GM12878 (cell line): ENCODE measurements around the gene ARMC9. TPM values are rescaled to one million over a fixed set of nuclear protein-coding genes. Genes with fewer than 3 reads are reported as not detected.

Source experiments
- ATAC-seq: fragments of 200-7000 bp; cut with Tn5 transposase; 3 replicates; pipeline ENCODE4 v1.9.1; 2020; ENCODE audit warnings: mild to moderate bottlenecking, moderate library complexity
- BruUV-seq: library from RNA; stranded (reverse); fragments of 400-500 nt; replicated peaks from 2 replicates; lab custom pipeline; 2021; lab: Mats Ljungman, UMichigan
- CTCF ChIA-PET: fragments of 300-600 bp; sonication (Branson Sonifier 250); formaldehyde crosslinking; extraction: SDS; loops from one replicate; lab custom pipeline; 2021; ENCODE audit warnings: inconsistent platforms; lab: Yijun Ruan, JAX
- POLR2A ChIA-PET: fragments of 350-600 bp; formaldehyde crosslinking; extraction: SDS; loops from one replicate; lab custom pipeline; 2021; ENCODE audit warnings: inconsistent platforms; lab: Charles Lee
- RAD21 ChIA-PET: fragments of 300-600 bp; sonication (Branson Sonifier 250); formaldehyde crosslinking; loops from one replicate; lab custom pipeline; 2023; ENCODE audit warnings: antibody characterized with exemption; ENCODE audit not compliant: unreplicated experiment; lab: Charles Lee
- SMC1A ChIA-PET: fragments of 300-600 bp; sonication (Branson Sonifier 250); formaldehyde crosslinking; loops from one replicate; lab custom pipeline; 2023; ENCODE audit not compliant: unreplicated experiment, uncharacterized antibody; lab: Charles Lee
- DNase-seq: peaks from one replicate; pipeline ENCODE4 v3.0.0-alpha.2; 2011; ENCODE audit warnings: low read depth, low spot score
- FAIRE-seq: peaks from 3 replicates; lab custom pipeline; 2011; peaks lifted over from hg19 to GRCh38; lab: Jason Lieb, UNC
- H2AFZ ChIP-seq: 2 replicates; pipeline ENCODE4 v1.6.0; 2011; ENCODE audit warnings: low read depth, low read length, control low read depth; ENCODE audit not compliant: control insufficient read depth
- H3K27ac ChIP-seq: 2 replicates; pipeline ENCODE4 v1.5.1; 2011; ENCODE audit warnings: control low read depth; ENCODE audit not compliant: control insufficient read depth, insufficient read depth
- H3K27me3 ChIP-seq, 2 experiments: replicated peaks in 1 of 2; 2 replicates each; pipeline versions ENCODE4 v1.6.0 to v1.6.1; 2011; ENCODE audit warnings: low read length in 1 of 2; ENCODE audit not compliant: control insufficient read depth in 2 of 2, insufficient read depth in 2 of 2
- H3K36me3 ChIP-seq, 2 experiments: 2 replicates each; pipeline ENCODE4 v1.5.1; 2011; ENCODE audit warnings: low read length in 1 of 2; ENCODE audit not compliant: control insufficient read depth in 2 of 2, insufficient read depth in 2 of 2
- H3K4me1 ChIP-seq: 2 replicates; pipeline ENCODE4 v1.6.1; 2011; ENCODE audit warnings: mild to moderate bottlenecking, low read length, moderate library complexity, mixed read lengths; ENCODE audit not compliant: control insufficient read depth, insufficient read depth
- H3K4me2 ChIP-seq: 2 replicates; pipeline ENCODE4 v1.6.0; 2011; ENCODE audit warnings: control low read depth; ENCODE audit not compliant: control insufficient read depth, insufficient read depth
- H3K4me3 ChIP-seq: fragments of 200-600 bp; sonication (generic); 2 replicates; pipeline ENCODE4 v1.5.1; 2016
- H3K79me2 ChIP-seq: 2 replicates; pipeline ENCODE4 v1.6.0; 2011; ENCODE audit warnings: low read length; ENCODE audit not compliant: control insufficient read depth, insufficient read depth
- H3K9ac ChIP-seq: 2 replicates; pipeline ENCODE4 v1.8.0; 2011; ENCODE audit warnings: low read length, control low read depth, mixed read lengths; ENCODE audit not compliant: control insufficient read depth, insufficient read depth
- H3K9me3 ChIP-seq: replicated peaks from 3 replicates; pipeline ENCODE4 v1.5.1; 2011; ENCODE audit warnings: mild to moderate bottlenecking, low read length; ENCODE audit not compliant: control insufficient read depth, insufficient read depth
- H4K20me1 ChIP-seq: 2 replicates; pipeline ENCODE4 v1.6.0; 2011; ENCODE audit not compliant: control insufficient read depth, insufficient read depth
- BRCA1 ChIP-seq: IDR thresholded peaks from 2 replicates; pipeline ENCODE4 v1.6.1; 2011; ENCODE audit warnings: low read depth, low read length, improper control_type of control experiment
- EGR1 ChIP-seq, 2 experiments: IDR thresholded peaks; 1 replicate in 1 of 2; 2 replicates in 1 of 2; pipeline ENCODE4 v1.6.1; 2011 to 2012; ENCODE audit warnings: low read depth in 2 of 2, low read length in 2 of 2, borderline replicate concordance in 1 of 2, mild to moderate bottlenecking in 1 of 2, moderate library complexity in 1 of 2
- ESRRA ChIP-seq: IDR thresholded peaks from 2 replicates; pipeline ENCODE4 v1.6.1; 2012; ENCODE audit warnings: mild to moderate bottlenecking, low read length, improper control_type of control experiment
- ETV6 ChIP-seq, 2 experiments: fragments of 450-650 bp in 1 of 2; IDR thresholded peaks in 1 of 2; conservative IDR thresholded peaks in 1 of 2; 2 replicates each; pipeline ENCODE4 v1.6.1; 2014; ENCODE audit warnings: antibody characterized with exemption in 1 of 2, borderline replicate concordance in 1 of 2, low read depth in 1 of 2, mild to moderate bottlenecking in 1 of 2, moderate library complexity in 1 of 2
- JUND ChIP-seq: IDR thresholded peaks from 2 replicates; pipeline ENCODE4 v1.6.1; 2012; ENCODE audit warnings: low read depth, mild to moderate bottlenecking, low read length, improper control_type of control experiment, moderate library complexity
- KDM1A ChIP-seq: fragments of 200-600 bp; sonication (generic); IDR thresholded peaks from 2 replicates; pipeline ENCODE4 v1.6.1; 2016; ENCODE audit warnings: borderline replicate concordance
- NR2C1 ChIP-seq: fragments of 450-650 bp; IDR thresholded peaks from 2 replicates; pipeline ENCODE4 v1.6.1; 2017; ENCODE audit warnings: antibody characterized with exemption, mild to moderate bottlenecking, moderate library complexity
- PML ChIP-seq: IDR thresholded peaks from 2 replicates; pipeline ENCODE4 v1.6.1; 2012; ENCODE audit warnings: low read length, inconsistent platforms
- POLR2A ChIP-seq: IDR thresholded peaks from 2 replicates; pipeline ENCODE4 v1.6.1; 2011; ENCODE audit warnings: low read depth, mild to moderate bottlenecking, low read length
- SIX5 ChIP-seq: IDR thresholded peaks from 2 replicates; pipeline ENCODE4 v1.6.1; 2011; ENCODE audit warnings: mild to moderate bottlenecking, low read depth, low read length, moderate library complexity; ENCODE audit not compliant: severe bottlenecking
- SMAD5 ChIP-seq: IDR thresholded peaks from 2 replicates; pipeline ENCODE4 v1.6.1; 2016; ENCODE audit warnings: antibody characterized with exemption, low read depth
- SP1 ChIP-seq: IDR thresholded peaks from one replicate; pipeline ENCODE4 v1.6.1; 2011; ENCODE audit warnings: low read depth, low read length
- SUZ12 ChIP-seq: fragments of 200-600 bp; sonication (generic); IDR thresholded peaks from one replicate; pipeline ENCODE4 v1.6.1; 2018; ENCODE audit warnings: antibody characterized with exemption, mild to moderate bottlenecking; ENCODE audit not compliant: unreplicated experiment
- ZZZ3 ChIP-seq: IDR thresholded peaks from 2 replicates; pipeline ENCODE4 v1.6.1; 2011; ENCODE audit warnings: low read depth; ENCODE audit not compliant: control insufficient read depth, insufficient read length
- WGBS: methylation state at CpG from one replicate; pipeline ENCODE4 v1.1.6; 2016; ENCODE audit warnings: low lambda C conversion rate; ENCODE audit not compliant: insufficient replicate concordance, insufficient coverage; ENCODE audit errors: missing lambda C conversion rate; 5-methylcytosine and 5-hydroxymethylcytosine counted together
- in situ Hi-C: fragments of 300-500 bp; cut with MboI; formaldehyde crosslinking; loops from 9 replicates; pipeline ENCODE4 v1.14.3; 2018; ENCODE audit warnings: mixed read lengths
- intact Hi-C: fragments of 100-400 bp; cut with micrococcal nuclease; formaldehyde crosslinking; loops from one replicate; pipeline ENCODE4 v1.14.2; 2022; ENCODE audit not compliant: unreplicated experiment
- polyA plus RNA-seq, 11 experiments: library from polyadenylated mRNA; depleted of rRNA in 4 of 11; unstranded in 6 of 11; stranded (reverse) in 5 of 11; fragments of >200 nt; fragmentation: Nextera tagmentation in 4 of 11; fragmentation: Illumina TruSeq in 1 of 11; extraction: Ambion mirVana in 4 of 11; extraction: Trizol in 1 of 11; gene quantifications; 1 replicate in 1 of 11; 2 replicates in 10 of 11; pipeline versions ENCODE4 v1.2.1 to v1.2.3, GENCODE V29; 2011 to 2016; ENCODE audit warnings: inconsistent platforms in 2 of 11, missing spikeins in 2 of 11, low read depth in 1 of 11
- total RNA-seq, 4 experiments: library from RNA; depleted of rRNA in 3 of 4; stranded (reverse); fragments of >200 nt in 3 of 4; fragmentation: Illumina TruSeq in 1 of 4; extraction: Trizol in 1 of 4; gene quantifications; 2 replicates each; pipeline versions ENCODE4 v1.2.1 to v1.2.3, GENCODE V29; 2013 to 2021
- TF ChIP-seq, protein P1 (sequence below): fragments of 450-650 bp; formaldehyde crosslinking; IDR thresholded peaks from 2 replicates; pipeline ENCODE4 v1.5.0; 2022; ENCODE audit warnings: mild to moderate bottlenecking, missing genetic modification characterization
- TF ChIP-seq, protein P2 (sequence below): fragments of 150-350 bp; IDR thresholded peaks from 2 replicates; pipeline ENCODE4 v1.6.1; 2014; ENCODE audit warnings: mild to moderate bottlenecking, low read depth, low read length
- TF ChIP-seq, protein P3 (sequence below): IDR thresholded peaks from 2 replicates; pipeline ENCODE4 v1.6.1; 2011; ENCODE audit warnings: low read depth, mild to moderate bottlenecking, low read length, moderate library complexity, borderline replicate concordance; ENCODE audit errors: extremely low read depth

The ARMC9 gene
- total and polyA plus RNA-seq, 10 of the 15 experiments (the other 5 are each of a cell fraction or from before 2014, with no cell fraction given) = 3.8 to 21.8 (median 10.4) TPM

DNA sequence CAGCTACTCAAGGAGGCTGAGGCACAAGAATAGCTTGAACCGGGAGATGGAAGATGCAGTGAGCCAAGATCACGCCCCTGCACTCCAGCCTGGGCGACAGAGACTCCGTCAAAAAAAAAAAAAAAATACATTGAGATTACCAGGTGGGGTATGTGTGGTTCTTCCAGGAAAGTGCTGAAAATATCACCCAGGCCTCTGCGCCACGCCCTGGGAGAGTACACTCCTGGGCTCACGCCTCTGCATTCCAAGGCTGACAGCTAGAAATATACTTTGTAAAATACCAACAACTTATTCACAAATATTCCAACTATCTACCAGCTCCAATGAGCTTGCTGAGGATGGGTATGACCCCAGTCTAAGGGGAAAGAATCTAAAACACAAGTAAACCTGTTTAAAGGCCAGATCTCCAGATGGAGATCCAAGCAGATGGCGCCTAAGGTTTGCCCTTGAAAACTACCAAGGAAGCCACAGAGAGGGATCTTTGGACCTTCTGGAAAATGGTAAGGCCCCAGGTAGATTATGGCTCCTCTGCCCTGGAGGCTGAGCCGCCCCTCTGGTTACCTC is 175.4 kb downstream of the ARMC9 start:
- Histone ChIP-seq H3K27me3 (no peaks in the 10 kb centered on the region), H3K9ac (no peak overlapping the region), H3K9me3 (no peaks in the 10 kb centered on the region), H3K79me2 (no peaks in the 10 kb centered on the region), H3K36me3 (no peaks in the 10 kb centered on the region), H2AFZ (no peak overlapping the region), H4K20me1 (no peaks in the 10 kb centered on the region), H3K4me3 (no peak overlapping the region), H3K27ac (no peak overlapping the region), H3K4me2 (no peak overlapping the region), H3K4me1 (no peaks in the 10 kb centered on the region)
- TF ChIP-seq JUND = no peak
- no peak for TF ChIP-seq PML
- TF ChIP-seq, protein P1, sequence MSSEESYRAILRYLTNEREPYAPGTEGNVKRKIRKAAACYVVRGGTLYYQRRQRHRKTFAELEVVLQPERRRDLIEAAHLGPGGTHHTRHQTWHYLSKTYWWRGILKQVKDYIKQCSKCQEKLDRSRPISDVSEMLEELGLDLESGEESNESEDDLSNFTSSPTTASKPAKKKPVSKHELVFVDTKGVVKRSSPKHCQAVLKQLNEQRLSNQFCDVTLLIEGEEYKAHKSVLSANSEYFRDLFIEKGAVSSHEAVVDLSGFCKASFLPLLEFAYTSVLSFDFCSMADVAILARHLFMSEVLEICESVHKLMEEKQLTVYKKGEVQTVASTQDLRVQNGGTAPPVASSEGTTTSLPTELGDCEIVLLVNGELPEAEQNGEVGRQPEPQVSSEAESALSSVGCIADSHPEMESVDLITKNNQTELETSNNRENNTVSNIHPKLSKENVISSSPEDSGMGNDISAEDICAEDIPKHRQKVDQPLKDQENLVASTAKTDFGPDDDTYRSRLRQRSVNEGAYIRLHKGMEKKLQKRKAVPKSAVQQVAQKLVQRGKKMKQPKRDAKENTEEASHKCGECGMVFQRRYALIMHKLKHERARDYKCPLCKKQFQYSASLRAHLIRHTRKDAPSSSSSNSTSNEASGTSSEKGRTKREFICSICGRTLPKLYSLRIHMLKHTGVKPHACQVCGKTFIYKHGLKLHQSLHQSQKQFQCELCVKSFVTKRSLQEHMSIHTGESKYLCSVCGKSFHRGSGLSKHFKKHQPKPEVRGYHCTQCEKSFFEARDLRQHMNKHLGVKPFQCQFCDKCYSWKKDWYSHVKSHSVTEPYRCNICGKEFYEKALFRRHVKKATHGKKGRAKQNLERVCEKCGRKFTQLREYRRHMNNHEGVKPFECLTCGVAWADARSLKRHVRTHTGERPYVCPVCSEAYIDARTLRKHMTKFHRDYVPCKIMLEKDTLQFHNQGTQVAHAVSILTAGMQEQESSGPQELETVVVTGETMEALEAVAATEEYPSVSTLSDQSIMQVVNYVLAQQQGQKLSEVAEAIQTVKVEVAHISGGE (CRISPR knock-in tag) = no peak
- TF ChIP-seq ETV6 (conservative IDR thresholded peaks at IDR 0.05 in 1 of 2, IDR thresholded peaks at IDR 0.05 in 1 of 2; ENCODE audit: borderline replicate concordance in 1 of 2, low read depth in 1 of 2) = no peak
- no peak for TF ChIP-seq SIX5
- TF ChIP-seq ESRRA = no peak
- TF ChIP-seq, protein P2, sequence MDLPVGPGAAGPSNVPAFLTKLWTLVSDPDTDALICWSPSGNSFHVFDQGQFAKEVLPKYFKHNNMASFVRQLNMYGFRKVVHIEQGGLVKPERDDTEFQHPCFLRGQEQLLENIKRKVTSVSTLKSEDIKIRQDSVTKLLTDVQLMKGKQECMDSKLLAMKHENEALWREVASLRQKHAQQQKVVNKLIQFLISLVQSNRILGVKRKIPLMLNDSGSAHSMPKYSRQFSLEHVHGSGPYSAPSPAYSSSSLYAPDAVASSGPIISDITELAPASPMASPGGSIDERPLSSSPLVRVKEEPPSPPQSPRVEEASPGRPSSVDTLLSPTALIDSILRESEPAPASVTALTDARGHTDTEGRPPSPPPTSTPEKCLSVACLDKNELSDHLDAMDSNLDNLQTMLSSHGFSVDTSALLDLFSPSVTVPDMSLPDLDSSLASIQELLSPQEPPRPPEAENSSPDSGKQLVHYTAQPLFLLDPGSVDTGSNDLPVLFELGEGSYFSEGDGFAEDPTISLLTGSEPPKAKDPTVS = no peak
- no peak for TF ChIP-seq POLR2A
- no peak for TF ChIP-seq EGR1 (IDR thresholded peaks at IDR 0.05; ENCODE audit: borderline replicate concordance in 1 of 2, low read depth in 2 of 2, low read length in 2 of 2)
- TF ChIP-seq SMAD5 = no peak
- TF ChIP-seq SUZ12 = no peak
- TF ChIP-seq SP1 = no peak
- TF ChIP-seq KDM1A = no peak
- TF ChIP-seq NR2C1 = no peak
- TF ChIP-seq BRCA1 = no peak
- TF ChIP-seq, protein P3, sequence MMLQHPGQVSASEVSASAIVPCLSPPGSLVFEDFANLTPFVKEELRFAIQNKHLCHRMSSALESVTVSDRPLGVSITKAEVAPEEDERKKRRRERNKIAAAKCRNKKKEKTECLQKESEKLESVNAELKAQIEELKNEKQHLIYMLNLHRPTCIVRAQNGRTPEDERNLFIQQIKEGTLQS = no peak
- no peak for TF ChIP-seq ZZZ3
- no peak for FAIRE-seq
- BruUV-seq = no TSS peak
- ChIA-PET POLR2A (interaction anchor here (0.6 to 0.7 kb wide), 3 partner anchors 12 to 357 kb away, joined by 3 to 4 read pairs (median 3); no protein-coding TSS in a partner anchor), CTCF (interaction anchor here (0.9 to 1.2 kb wide), 3 partner anchors 77 to 146 kb away, joined by 3 to 4 read pairs (median 4); no protein-coding TSS in a partner anchor), SMC1A (interaction anchor here (1.0 to 1.7 kb wide), 4 partner anchors 9 to 146 kb away, joined by 4 to 5 read pairs (median 4); no protein-coding TSS in a partner anchor), RAD21 (no interaction called here)
- no peak for DNase-seq
- in situ Hi-C loops (no loop called here), intact Hi-C loops (no loop called here)
- WGBS = 62% methylated on average over 9 of the region's 9 CpGs
- no peak for ATAC-seq
